Measurements from ENCODE around the gene CRACDL.

Gene CRACDL

DNA sequence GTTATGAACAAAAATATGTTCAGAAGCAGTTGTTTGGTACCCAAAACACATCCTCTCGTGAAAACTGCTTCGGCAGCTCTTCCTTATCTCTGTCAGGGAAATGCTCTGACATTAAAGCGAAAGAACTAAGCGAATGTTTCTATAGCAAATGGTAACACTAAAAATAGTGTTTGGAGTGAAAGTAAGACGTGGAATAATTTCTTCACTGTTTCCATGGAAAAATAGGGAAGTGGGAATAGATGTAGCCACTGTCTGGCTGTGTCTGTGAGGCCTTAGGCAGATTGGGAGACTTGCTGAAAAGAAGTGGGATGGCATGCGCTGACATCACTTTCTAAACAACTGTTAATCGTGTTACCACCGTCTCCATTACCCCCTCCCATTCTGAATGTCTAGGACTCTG is 11.5 kb upstream of the CRACDL start:
- no peak for TF ChIP-seq SPI1 (IDR thresholded peaks at IDR 0.05; ENCODE audit: borderline replicate concordance, low read depth)
- no peak for TF ChIP-seq GABPA (IDR thresholded peaks at IDR 0.05; ENCODE audit: low read depth)
- TF ChIP-seq, protein P1, sequence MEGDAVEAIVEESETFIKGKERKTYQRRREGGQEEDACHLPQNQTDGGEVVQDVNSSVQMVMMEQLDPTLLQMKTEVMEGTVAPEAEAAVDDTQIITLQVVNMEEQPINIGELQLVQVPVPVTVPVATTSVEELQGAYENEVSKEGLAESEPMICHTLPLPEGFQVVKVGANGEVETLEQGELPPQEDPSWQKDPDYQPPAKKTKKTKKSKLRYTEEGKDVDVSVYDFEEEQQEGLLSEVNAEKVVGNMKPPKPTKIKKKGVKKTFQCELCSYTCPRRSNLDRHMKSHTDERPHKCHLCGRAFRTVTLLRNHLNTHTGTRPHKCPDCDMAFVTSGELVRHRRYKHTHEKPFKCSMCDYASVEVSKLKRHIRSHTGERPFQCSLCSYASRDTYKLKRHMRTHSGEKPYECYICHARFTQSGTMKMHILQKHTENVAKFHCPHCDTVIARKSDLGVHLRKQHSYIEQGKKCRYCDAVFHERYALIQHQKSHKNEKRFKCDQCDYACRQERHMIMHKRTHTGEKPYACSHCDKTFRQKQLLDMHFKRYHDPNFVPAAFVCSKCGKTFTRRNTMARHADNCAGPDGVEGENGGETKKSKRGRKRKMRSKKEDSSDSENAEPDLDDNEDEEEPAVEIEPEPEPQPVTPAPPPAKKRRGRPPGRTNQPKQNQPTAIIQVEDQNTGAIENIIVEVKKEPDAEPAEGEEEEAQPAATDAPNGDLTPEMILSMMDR (IDR thresholded peaks at IDR 0.05; ENCODE audit: insufficient read depth, low read length), result no peak
- Histone ChIP-seq H3K4me3 (replicated peaks; ENCODE audit: insufficient read depth, low read length) (no peak overlapping the region), H3K27ac (replicated peaks) (no peak overlapping the region), H3K27me3 (ENCODE audit: insufficient read depth, poor library complexity, severe bottlenecking) (no peaks in the 10 kb centered on the region)
- no peak for DNase-seq (ENCODE audit: low read depth in 1 of 2, low spot score in 1 of 2)

DNA sequence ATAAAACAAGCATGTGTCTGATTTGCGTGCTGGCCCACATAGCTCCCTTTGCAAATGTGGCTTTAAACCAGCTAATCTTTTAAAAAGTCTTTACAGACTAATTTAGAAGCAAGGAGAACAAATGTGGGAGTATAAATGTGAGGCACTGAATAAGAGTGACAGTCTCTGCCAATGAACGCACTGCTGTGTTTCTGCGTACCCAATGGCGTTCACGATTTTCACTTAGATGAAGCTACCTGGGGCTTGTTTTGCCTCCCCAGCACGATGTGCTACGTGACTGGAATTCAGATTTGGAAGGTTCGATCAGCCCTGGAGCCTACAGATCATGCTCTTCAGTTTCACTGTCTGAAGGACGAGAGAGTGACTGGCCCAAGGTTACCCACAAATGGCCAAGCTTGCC is 10.8 kb upstream of the CRACDL start:
- H3K27ac ChIP-seq (replicated peaks), result no peak overlapping the region
- DNase-seq (ENCODE audit: low read depth in 1 of 2, low spot score in 1 of 2), result no peak
- no peak for TF ChIP-seq SPI1 (IDR thresholded peaks at IDR 0.05; ENCODE audit: borderline replicate concordance, low read depth)
- no peak for TF ChIP-seq GABPA (IDR thresholded peaks at IDR 0.05; ENCODE audit: low read depth)
- no peak for TF ChIP-seq POLR2AphosphoS5 (IDR thresholded peaks at IDR 0.05; ENCODE audit: low read depth)
- TF ChIP-seq, protein P2, sequence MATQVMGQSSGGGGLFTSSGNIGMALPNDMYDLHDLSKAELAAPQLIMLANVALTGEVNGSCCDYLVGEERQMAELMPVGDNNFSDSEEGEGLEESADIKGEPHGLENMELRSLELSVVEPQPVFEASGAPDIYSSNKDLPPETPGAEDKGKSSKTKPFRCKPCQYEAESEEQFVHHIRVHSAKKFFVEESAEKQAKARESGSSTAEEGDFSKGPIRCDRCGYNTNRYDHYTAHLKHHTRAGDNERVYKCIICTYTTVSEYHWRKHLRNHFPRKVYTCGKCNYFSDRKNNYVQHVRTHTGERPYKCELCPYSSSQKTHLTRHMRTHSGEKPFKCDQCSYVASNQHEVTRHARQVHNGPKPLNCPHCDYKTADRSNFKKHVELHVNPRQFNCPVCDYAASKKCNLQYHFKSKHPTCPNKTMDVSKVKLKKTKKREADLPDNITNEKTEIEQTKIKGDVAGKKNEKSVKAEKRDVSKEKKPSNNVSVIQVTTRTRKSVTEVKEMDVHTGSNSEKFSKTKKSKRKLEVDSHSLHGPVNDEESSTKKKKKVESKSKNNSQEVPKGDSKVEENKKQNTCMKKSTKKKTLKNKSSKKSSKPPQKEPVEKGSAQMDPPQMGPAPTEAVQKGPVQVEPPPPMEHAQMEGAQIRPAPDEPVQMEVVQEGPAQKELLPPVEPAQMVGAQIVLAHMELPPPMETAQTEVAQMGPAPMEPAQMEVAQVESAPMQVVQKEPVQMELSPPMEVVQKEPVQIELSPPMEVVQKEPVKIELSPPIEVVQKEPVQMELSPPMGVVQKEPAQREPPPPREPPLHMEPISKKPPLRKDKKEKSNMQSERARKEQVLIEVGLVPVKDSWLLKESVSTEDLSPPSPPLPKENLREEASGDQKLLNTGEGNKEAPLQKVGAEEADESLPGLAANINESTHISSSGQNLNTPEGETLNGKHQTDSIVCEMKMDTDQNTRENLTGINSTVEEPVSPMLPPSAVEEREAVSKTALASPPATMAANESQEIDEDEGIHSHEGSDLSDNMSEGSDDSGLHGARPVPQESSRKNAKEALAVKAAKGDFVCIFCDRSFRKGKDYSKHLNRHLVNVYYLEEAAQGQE (IDR thresholded peaks at IDR 0.05; ENCODE audit: insufficient replicate concordance, low read depth), result no peak
- TF ChIP-seq, protein P1 (IDR thresholded peaks at IDR 0.05; ENCODE audit: insufficient read depth, low read length), result no peak
- H3K27me3 ChIP-seq (ENCODE audit: insufficient read depth, poor library complexity, severe bottlenecking), result no peaks in the 10 kb centered on the region
- no peak overlapping the region for H3K4me3 ChIP-seq (replicated peaks; ENCODE audit: insufficient read depth, low read length)

DNA sequence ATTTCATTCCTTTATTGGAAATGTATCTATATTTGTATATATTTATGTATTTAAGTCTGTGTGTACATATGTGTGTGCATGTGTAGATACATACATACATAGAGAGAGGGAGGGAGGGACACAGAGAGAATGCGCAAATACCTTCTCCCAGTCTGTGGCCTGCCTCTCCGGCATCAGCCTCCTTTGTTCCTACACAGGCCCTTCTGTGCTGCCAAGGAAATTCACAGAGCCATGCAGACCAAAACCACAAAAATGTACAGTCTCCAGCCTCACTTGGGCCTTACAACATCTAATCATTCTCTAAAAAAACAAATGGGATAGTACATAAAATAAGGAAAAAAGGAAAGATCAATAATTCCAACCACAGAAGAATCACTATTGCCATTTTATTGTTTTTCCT is 8.8 kb upstream of the CRACDL start:
- Histone ChIP-seq H3K27ac (replicated peaks) (no peak overlapping the region), H3K27me3 (ENCODE audit: insufficient read depth, poor library complexity, severe bottlenecking) (no peaks in the 10 kb centered on the region), H3K4me3 (replicated peaks; ENCODE audit: insufficient read depth, low read length) (no peak overlapping the region)
- no peak for DNase-seq (ENCODE audit: low read depth in 1 of 2, low spot score in 1 of 2)
- TF ChIP-seq, protein P1 (IDR thresholded peaks at IDR 0.05; ENCODE audit: insufficient read depth, low read length), result no peak
- TF ChIP-seq GABPA (IDR thresholded peaks at IDR 0.05; ENCODE audit: low read depth) (no peak), POLR2AphosphoS5 (IDR thresholded peaks at IDR 0.05; ENCODE audit: low read depth) (no peak), SPI1 (IDR thresholded peaks at IDR 0.05; ENCODE audit: borderline replicate concordance, low read depth) (no peak)
- TF ChIP-seq, protein P2 (IDR thresholded peaks at IDR 0.05; ENCODE audit: insufficient replicate concordance, low read depth), result no peak

DNA sequence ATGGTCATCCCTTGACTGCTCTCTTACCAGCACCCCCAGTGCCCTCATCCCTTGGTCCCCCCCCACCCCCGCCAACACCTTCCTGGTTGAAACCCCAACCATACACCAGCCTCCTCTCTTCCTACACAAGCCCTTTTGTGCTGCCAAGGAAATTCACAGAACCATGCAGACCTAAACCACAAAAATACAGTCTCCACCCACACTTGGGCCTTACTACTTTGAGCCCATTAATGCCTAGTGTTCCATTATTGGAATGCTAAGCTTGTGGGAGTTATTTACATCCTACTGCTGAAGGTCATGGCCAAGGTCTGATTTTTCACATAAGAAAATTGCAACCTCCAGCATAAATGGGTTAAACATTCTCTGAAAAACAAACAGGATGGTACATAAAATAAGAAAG is 4.1 kb upstream of the CRACDL start:
- Histone ChIP-seq H3K27ac (replicated peaks) (no peak overlapping the region), H3K4me3 (replicated peaks; ENCODE audit: insufficient read depth, low read length) (no peak overlapping the region), H3K27me3 (ENCODE audit: insufficient read depth, poor library complexity, severe bottlenecking) (peaks cover 25% of the 10 kb centered on the region)
- DNase-seq (ENCODE audit: low read depth in 1 of 2, low spot score in 1 of 2), result no peak
- TF ChIP-seq SPI1 (IDR thresholded peaks at IDR 0.05; ENCODE audit: borderline replicate concordance, low read depth), result no peak
- no peak for TF ChIP-seq GABPA (IDR thresholded peaks at IDR 0.05; ENCODE audit: low read depth)
- TF ChIP-seq POLR2AphosphoS5 (IDR thresholded peaks at IDR 0.05; ENCODE audit: low read depth), result no peak
